ENCODE data around the gene IL1RAP.

IL1RAP gene

GRCh38 chr3:190579514-190580137, 65.7 kb downstream of the IL1RAP start:
- no peak for DNase-seq (ENCODE audit: low read depth)

- no peak for DNase-seq (ENCODE audit: low read depth)
These were observed 66.5 kb downstream of the IL1RAP start for GRCh38 chr3:190580417-190580816.

DNA sequence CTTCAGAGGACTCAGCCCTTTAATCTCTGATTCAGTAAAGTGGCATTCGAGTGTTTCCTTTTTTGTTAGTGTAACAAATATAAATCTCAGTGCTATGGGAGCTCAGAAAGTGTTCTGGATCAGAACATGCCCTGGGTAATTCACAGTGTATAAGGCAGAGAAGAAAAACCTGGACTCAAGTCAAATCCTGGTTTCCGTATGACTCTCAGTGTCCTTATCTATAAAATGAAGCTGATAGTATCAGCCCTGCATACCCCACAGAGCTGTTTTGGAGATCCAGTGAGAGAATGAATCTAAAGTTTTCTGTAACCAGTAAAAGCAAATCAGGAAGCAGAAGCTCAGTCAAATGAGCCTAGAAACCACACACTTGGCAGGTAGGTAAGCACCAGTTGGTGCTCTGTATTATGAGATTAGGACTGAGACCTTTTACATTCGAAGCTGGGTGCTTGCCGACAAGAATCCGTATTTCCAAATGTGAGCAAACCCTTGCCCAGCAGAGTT, 67.2 kb downstream of the IL1RAP start:
- no peak for DNase-seq (ENCODE audit: low read depth)

DNA sequence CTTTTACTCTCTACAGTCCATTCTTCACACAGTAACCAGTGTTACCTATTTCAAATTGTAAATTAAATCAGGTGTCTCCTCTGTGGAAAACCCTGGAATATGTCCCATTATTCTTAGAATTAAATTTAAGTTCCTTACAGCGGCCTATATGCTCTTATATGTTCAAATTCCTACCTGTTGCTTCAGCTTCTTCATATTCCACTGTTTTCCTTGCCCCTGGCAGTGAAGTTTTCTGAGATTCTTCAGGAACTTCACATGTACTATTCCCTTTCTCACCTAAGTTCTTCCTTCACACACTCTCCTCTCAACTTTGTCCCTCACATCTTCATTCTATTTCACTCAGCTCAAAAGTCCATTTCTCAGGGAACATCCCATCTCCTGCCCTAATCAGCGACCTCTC, 68.8 kb downstream of the IL1RAP start:
- DNase-seq (ENCODE audit: low read depth): no peak

DNA sequence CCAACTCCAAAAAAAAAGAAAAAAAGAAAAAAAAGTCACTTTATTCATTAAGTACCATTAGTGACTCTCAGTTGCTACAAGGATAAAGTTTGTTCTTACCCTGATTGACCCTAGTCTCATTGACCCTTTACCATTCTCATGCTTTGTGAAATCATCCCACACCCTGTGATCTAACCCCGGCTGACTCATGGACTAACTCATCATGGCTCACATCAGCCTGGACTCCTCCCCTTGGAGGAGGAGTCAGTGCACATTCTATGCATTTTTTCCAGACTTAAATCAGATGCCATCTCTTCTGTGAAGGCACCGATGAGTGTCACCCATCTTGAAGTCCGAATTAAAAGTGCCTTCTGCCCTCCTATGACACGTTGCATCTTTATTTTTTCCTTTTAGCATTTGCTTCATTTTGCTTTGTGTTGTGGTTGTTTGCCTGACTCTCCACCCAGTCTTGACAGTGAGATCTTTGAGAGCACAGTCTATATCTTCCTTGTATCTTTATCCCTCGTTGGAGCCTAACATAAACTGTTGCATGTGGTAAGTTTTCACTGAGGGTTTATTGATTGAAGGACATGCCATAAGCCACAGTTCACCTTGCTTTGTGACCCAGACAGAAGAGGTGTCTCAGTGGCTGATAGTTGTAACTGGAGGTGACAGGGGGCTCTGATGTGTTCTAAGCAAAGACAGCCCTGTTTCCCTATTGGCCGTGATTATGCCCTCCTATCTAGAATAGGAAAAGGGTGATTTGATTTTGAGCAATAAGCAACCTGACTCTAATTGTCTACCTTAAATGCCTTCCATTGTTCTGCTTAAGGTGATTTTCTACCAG, 72.1 kb downstream of the IL1RAP start:
- DNase-seq (ENCODE audit: low read depth): no peak

- DNase-seq (ENCODE audit: low read depth): no peak
These were observed 72.7 kb downstream of the IL1RAP start for GRCh38 chr3:190586631-190587011.

DNA sequence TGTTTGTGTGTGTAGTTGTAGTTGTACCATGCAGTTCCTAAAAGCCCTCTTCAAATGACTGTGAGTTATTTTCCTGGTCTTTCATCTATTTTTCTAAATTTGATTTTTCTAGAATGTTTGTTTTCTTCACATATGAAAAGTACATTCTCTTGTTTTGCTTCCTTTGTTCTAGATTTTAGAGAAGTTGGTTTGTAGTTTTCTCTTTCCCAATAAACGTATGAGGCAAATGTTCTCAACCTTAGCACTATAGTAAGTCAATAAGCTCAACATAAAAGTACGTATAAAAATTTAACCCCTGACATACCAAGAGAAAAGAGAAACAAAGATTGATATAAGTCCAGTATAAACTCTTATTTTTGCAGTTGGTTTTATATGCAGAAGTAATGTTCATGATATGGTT, 74.7 kb downstream of the IL1RAP start:
- DNase-seq (ENCODE audit: low read depth): no peak

- DNase-seq (ENCODE audit: low read depth): no peak
These were observed 75.4 kb downstream of the IL1RAP start for GRCh38 chr3:190589326-190589725.

- DNase-seq (ENCODE audit: low read depth): no peak
These were observed 77.2 kb downstream of the IL1RAP start for GRCh38 chr3:190591080-190591479.

DNA sequence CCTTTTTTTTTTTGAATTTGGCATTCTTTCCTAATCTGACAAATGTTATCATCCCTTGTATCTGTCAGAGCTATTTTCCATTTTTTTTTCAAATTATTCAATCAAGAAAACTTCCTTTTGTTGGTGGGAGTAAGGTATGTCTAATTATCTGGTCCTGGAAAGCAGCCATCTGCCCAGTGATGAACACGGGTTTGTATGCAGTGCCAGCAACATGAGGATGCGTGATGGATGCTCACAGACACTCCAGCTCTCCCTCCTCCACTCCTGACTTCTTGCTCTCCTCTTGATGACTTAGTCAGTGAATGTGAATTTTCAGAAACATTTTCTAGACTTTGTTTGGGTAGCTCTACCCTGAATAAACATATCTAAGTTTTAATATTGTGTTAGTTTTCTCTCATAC, 79.2 kb downstream of the IL1RAP start:
- no peak for DNase-seq (ENCODE audit: low read depth)

- DNase-seq (ENCODE audit: low read depth): no peak
These were observed 80.3 kb downstream of the IL1RAP start for GRCh38 chr3:190594171-190594570.

DNA sequence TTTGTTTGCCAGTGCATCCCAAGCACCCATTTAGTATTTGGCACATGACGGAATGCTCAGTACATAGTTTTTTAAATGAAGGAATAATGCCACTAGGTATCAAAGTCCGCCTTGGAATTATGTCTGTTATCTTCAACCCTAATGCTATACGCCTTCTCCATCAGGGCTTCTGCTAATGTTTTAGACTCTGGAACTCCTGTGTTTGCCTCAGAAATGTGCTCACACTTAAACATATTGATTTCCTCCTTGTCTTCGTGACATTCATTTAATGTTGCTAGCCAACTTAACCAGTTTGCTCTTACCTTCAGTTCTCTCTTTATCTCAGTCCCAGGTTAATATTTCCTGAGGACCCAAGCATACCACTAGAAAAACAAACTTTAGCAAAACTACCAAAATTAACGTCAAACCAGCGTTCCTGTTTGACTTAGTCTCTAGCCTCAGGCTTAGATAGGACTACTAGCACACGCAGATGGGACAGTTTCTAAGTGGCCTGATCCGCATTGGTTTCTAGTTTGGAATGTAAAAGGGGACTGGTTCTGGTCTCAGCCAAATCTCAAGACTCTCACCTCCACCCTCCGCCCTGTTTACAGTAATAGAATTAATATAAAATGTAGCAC, 81.4 kb downstream of the IL1RAP start:
- no peak for DNase-seq (ENCODE audit: low read depth)

GRCh38 chr3:190595807-190596206, 81.9 kb downstream of the IL1RAP start:
- DNase-seq (ENCODE audit: low read depth): no peak

GRCh38 chr3:190596349-190597285, 82.7 kb downstream of the IL1RAP start:
- no peak for DNase-seq (ENCODE audit: low read depth)

- DNase-seq (ENCODE audit: low read depth): no peak
These were observed 83.4 kb downstream of the IL1RAP start for GRCh38 chr3:190597291-190597690.

- no peak for DNase-seq (ENCODE audit: low read depth)
These were observed 87.7 kb downstream of the IL1RAP start for GRCh38 chr3:190601622-190602021.

GRCh38 chr3:190605385-190605784, 91.5 kb downstream of the IL1RAP start:
- DNase-seq (ENCODE audit: low read depth): no peak

DNA sequence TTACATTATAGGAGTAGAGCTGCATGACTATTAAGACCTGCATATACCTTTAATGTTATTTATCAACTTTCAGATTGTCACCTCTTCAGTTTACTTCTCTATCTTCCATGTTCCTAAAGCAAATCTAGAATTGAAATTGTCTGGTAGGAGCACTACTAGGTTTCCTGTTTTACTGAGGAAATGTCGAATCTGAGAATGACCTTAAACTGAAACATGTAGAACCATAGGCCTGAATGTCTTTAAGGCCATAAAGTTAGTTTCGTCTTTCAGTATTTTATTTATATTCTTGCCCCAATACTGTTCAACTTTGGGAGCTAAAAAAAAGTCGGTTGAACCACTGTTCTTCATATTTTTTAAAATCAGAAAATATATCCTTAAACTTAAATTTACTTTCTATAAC, 92.7 kb downstream of the IL1RAP start:
- no peak for DNase-seq (ENCODE audit: low read depth)

DNA sequence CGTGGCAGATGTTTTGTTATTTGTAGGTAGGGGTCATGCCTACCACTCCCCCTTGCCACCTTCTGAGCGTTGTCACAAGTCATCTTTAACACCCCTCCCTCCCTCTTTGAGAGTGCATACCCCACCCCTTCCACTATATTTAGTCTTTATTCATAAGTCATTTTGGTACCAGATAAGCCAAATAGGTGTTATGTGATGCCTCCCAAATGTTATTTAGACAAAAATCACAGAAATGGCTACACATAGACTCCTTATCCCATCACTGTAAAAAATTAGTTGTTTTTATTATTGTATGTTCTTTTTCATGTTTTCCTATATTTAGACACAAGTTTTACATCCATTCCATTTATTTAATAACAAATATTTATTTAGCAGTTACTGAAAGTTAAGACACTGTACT, 93.1 kb downstream of the IL1RAP start:
- no peak for DNase-seq (ENCODE audit: low read depth)

- DNase-seq (ENCODE audit: low read depth): no peak
These were observed 95.1 kb downstream of the IL1RAP start for GRCh38 chr3:190608850-190609589.

Measured in stimulated activated CD8-positive, alpha-beta memory T cell treated with anti-CD3 and anti-CD28 coated beads, Interleukin-15, amount 100 ng/mL, for 24 hours (primary cell).